Measurements from ENCODE around the gene CAMTA1.
A peak's percentile ranks its signal among the peaks of the same experiment; 100 is the strongest.
"Not testable (repeated sequence)": the region's sequence is repeated elsewhere in the genome, so short reads cannot be mapped to it uniquely, and the experiment has no call there.

Gene CAMTA1

GRCh38 chr1:6907201-6907600 is 121.9 kb downstream of the CAMTA1 start:
- DNase-seq (ENCODE audit: low spot score), result no peak

GRCh38 chr1:6907676-6908434 is 122.6 kb downstream of the CAMTA1 start:
- no peak for DNase-seq (ENCODE audit: low spot score)

GRCh38 chr1:6909401-6909800 is 124.1 kb downstream of the CAMTA1 start:
- no peak for DNase-seq (ENCODE audit: low spot score)

GRCh38 chr1:6909857-6910256 is 124.6 kb downstream of the CAMTA1 start:
- no peak for DNase-seq (ENCODE audit: low spot score)

GRCh38 chr1:6911021-6911941 is 126.0 kb downstream of the CAMTA1 start:
- no peak for DNase-seq (ENCODE audit: low spot score)

GRCh38 chr1:6911974-6912373 is 126.7 kb downstream of the CAMTA1 start:
- DNase-seq (ENCODE audit: low spot score), result no peak

GRCh38 chr1:6912518-6912917 is 127.3 kb downstream of the CAMTA1 start:
- DNase-seq (ENCODE audit: low spot score), result peak; percentile 69

- DNase-seq (ENCODE audit: low spot score), result no peak
These were observed 127.8 kb downstream of the CAMTA1 start for GRCh38 chr1:6913086-6913485.

- peak; percentile 75 for DNase-seq (ENCODE audit: low spot score)
These were observed 129.5 kb downstream of the CAMTA1 start for GRCh38 chr1:6914706-6915105.

- DNase-seq (ENCODE audit: low spot score), result no peak
These were observed 130.8 kb downstream of the CAMTA1 start for GRCh38 chr1:6915999-6916565.

- DNase-seq (ENCODE audit: low spot score), result no peak
These were observed 131.8 kb downstream of the CAMTA1 start for GRCh38 chr1:6917067-6917466.

- no peak for DNase-seq (ENCODE audit: low spot score)
These were observed 133.1 kb downstream of the CAMTA1 start for GRCh38 chr1:6918186-6918924.

- DNase-seq (ENCODE audit: low spot score), result no peak
These were observed 133.8 kb downstream of the CAMTA1 start for GRCh38 chr1:6918925-6919511.

- not testable (repeated sequence) for DNase-seq (ENCODE audit: low spot score)
These were observed 136.3 kb downstream of the CAMTA1 start for GRCh38 chr1:6921506-6921905.

GRCh38 chr1:6922096-6922931 is 137.1 kb downstream of the CAMTA1 start:
- peak; percentile 76 for DNase-seq (ENCODE audit: low spot score)

GRCh38 chr1:6923012-6923411 is 137.8 kb downstream of the CAMTA1 start:
- no peak for DNase-seq (ENCODE audit: low spot score)

GRCh38 chr1:6923416-6923815 is 138.2 kb downstream of the CAMTA1 start:
- DNase-seq (ENCODE audit: low spot score), result no peak

- DNase-seq (ENCODE audit: low spot score), result no peak
These were observed 139.0 kb downstream of the CAMTA1 start for GRCh38 chr1:6923955-6924881.

- DNase-seq (ENCODE audit: low spot score), result no peak
These were observed 139.6 kb downstream of the CAMTA1 start for GRCh38 chr1:6924891-6925290.

- DNase-seq (ENCODE audit: low spot score), result no peak
These were observed 142.4 kb downstream of the CAMTA1 start for GRCh38 chr1:6927626-6928025.

Measured in Ammon's horn (tissue), 1 donor.